Loucy (cell line): ENCODE data around the gene GAS6.
"Not testable (repeated sequence)": the region's sequence is repeated elsewhere in the genome, so short reads cannot be mapped to it uniquely, and the experiment has no call there.

Source experiments
- H2AFZ ChIP-seq: fragments of 200-600 bp; sonication (generic); 2 replicates; pipeline ENCODE4 v1.6.0; 2016; ENCODE audit warnings: antibody characterized with exemption, mild to moderate bottlenecking, low read length, moderate library complexity
- H3F3A ChIP-seq: fragments of 200-600 bp; 2 replicates; pipeline ENCODE4 v1.6.0; 2016; ENCODE audit warnings: antibody characterized with exemption, low read depth, mild to moderate bottlenecking
- H3K27me3 ChIP-seq: fragments of 200-600 bp; sonication (generic); 2 replicates; pipeline ENCODE4 v1.6.1; 2014; ENCODE audit warnings: low read length, mild to moderate bottlenecking; ENCODE audit not compliant: insufficient read depth, poor library complexity, severe bottlenecking
- H3K36me3 ChIP-seq: fragments of 200-600 bp; sonication (generic); 2 replicates; pipeline ENCODE4 v1.6.1; 2016; ENCODE audit warnings: low read length; ENCODE audit not compliant: insufficient read depth
- H3K4me1 ChIP-seq: fragments of 200-600 bp; sonication (generic); 2 replicates; pipeline ENCODE4 v1.5.1; 2014; ENCODE audit warnings: low read length, mild to moderate bottlenecking; ENCODE audit not compliant: insufficient read depth, poor library complexity, severe bottlenecking
- H3K4me2 ChIP-seq: fragments of 200-600 bp; sonication (generic); 2 replicates; pipeline ENCODE4 v1.6.0; 2014; ENCODE audit warnings: antibody characterized with exemption, low read length, low read depth, mild to moderate bottlenecking; ENCODE audit not compliant: poor library complexity, severe bottlenecking
- H3K4me3 ChIP-seq: fragments of 200-600 bp; sonication (generic); 2 replicates; pipeline ENCODE4 v1.5.1; 2014; ENCODE audit warnings: low read length, mild to moderate bottlenecking, mixed read lengths; ENCODE audit not compliant: poor library complexity, severe bottlenecking
- H3K79me2 ChIP-seq: fragments of 200-600 bp; sonication (generic); 2 replicates; pipeline ENCODE4 v1.6.1; 2014; ENCODE audit warnings: low read length; ENCODE audit not compliant: insufficient read depth
- H3K9ac ChIP-seq: fragments of 200-600 bp; sonication (generic); 2 replicates; pipeline ENCODE4 v1.6.0; 2014; ENCODE audit warnings: mild to moderate bottlenecking, low read depth, low read length, moderate library complexity; ENCODE audit not compliant: poor library complexity, severe bottlenecking
- H3K9me2 ChIP-seq: fragments of 200-600 bp; sonication (generic); replicated peaks from 2 replicates; pipeline ENCODE4 v1.6.1; 2016; ENCODE audit warnings: low read depth, low read length, mixed read lengths
- H3K9me3 ChIP-seq: fragments of 200-600 bp; sonication (generic); 2 replicates; pipeline ENCODE4 v1.6.1; 2014; ENCODE audit warnings: mild to moderate bottlenecking, antibody characterized with exemption, low read length, low read depth; ENCODE audit not compliant: insufficient read depth
- H4K20me1 ChIP-seq: fragments of 200-600 bp; sonication (generic); 2 replicates; pipeline ENCODE4 v1.6.0; 2014; ENCODE audit warnings: antibody characterized with exemption, low read length, mild to moderate bottlenecking; ENCODE audit not compliant: insufficient read depth, poor library complexity, severe bottlenecking
- CTCF ChIP-seq: fragments of 200-600 bp; sonication (generic); conservative IDR thresholded peaks from 2 replicates; pipeline ENCODE4 v1.5.1; 2014; ENCODE audit warnings: mild to moderate bottlenecking, antibody characterized with exemption, low read length
- EZH2phosphoT487 ChIP-seq: fragments of 200-600 bp; IDR thresholded peaks from 2 replicates; pipeline ENCODE4 v1.6.1; 2018; ENCODE audit warnings: antibody characterized with exemption, mild to moderate bottlenecking, moderate library complexity, borderline replicate concordance

Gene GAS6

GRCh38 chr13:113791761-113792160 lies 72.1 kb downstream of the GAS6 start:
- H3K36me3 ChIP-seq = no peaks in the 10 kb centered on the region
- H3K4me3 ChIP-seq = no peak overlapping the region
- no peaks in the 10 kb centered on the region for H3K27me3 ChIP-seq
- no peaks in the 10 kb centered on the region for H4K20me1 ChIP-seq
- no peak overlapping the region for H3K4me2 ChIP-seq
- no peaks in the 10 kb centered on the region for H3F3A ChIP-seq
- no peaks in the 10 kb centered on the region; the same call in 1 of the 2 replicates for H3K9me3 ChIP-seq
- H2AFZ ChIP-seq = no peak overlapping the region
- H3K4me1 ChIP-seq = no peaks in the 10 kb centered on the region
- H3K79me2 ChIP-seq = no peaks in the 10 kb centered on the region
- TF ChIP-seq CTCF = no peak
- no peak overlapping the region for H3K9ac ChIP-seq
- H3K9me2 ChIP-seq = no peaks in the 10 kb centered on the region

- TF ChIP-seq EZH2phosphoT487 (no peak), CTCF (no peak)
- H3K4me1 ChIP-seq = no peaks in the 10 kb centered on the region
- H3K4me2 ChIP-seq = no peak overlapping the region
- H2AFZ ChIP-seq = no peak overlapping the region
- H3K36me3 ChIP-seq = no peaks in the 10 kb centered on the region
- H3F3A ChIP-seq = no peaks in the 10 kb centered on the region
- H3K4me3 ChIP-seq = no peak overlapping the region
- no peaks in the 10 kb centered on the region for H4K20me1 ChIP-seq
- H3K9ac ChIP-seq = no peak overlapping the region
- no peaks in the 10 kb centered on the region for H3K79me2 ChIP-seq
- H3K9me3 ChIP-seq = no peaks in the 10 kb centered on the region; the same call in 1 of the 2 replicates
- no peaks in the 10 kb centered on the region for H3K9me2 ChIP-seq
- no peaks in the 10 kb centered on the region for H3K27me3 ChIP-seq
These were observed 72.7 kb downstream of the GAS6 start for GRCh38 chr13:113791226-113791625.

GRCh38 chr13:113789931-113790330 lies 73.9 kb downstream of the GAS6 start:
- not testable (repeated sequence) for H3K36me3 ChIP-seq, H3K27me3 ChIP-seq, H3F3A ChIP-seq, H4K20me1 ChIP-seq, H3K4me2 ChIP-seq, H3K9me2 ChIP-seq, H3K4me3 ChIP-seq, H3K79me2 ChIP-seq, H3K9me3 ChIP-seq, H2AFZ ChIP-seq, H3K9ac ChIP-seq
- H3K4me1 ChIP-seq = peaks cover 13% of the 10 kb centered on the region

GRCh38 chr13:113789167-113789566 lies 74.7 kb downstream of the GAS6 start:
- Histone ChIP-seq H3K4me1 (peaks cover 18% of the 10 kb centered on the region), H3K9me2 (no peaks in the 10 kb centered on the region), H3K36me3 (no peaks in the 10 kb centered on the region), H3K27me3 (no peaks in the 10 kb centered on the region), H3F3A (no peaks in the 10 kb centered on the region), H3K79me2 (no peaks in the 10 kb centered on the region), H3K4me3 (no peak overlapping the region), H4K20me1 (no peaks in the 10 kb centered on the region), H3K9me3 (no peaks in the 10 kb centered on the region; the same call in 1 of the 2 replicates), H2AFZ (no peak overlapping the region), H3K9ac (no peak overlapping the region), H3K4me2 (no peak overlapping the region)
- TF ChIP-seq EZH2phosphoT487 = no peak
- no peak for TF ChIP-seq CTCF
